ENCODE data around the gene TMEM123. TPM values are rescaled to one million over a fixed set of nuclear protein-coding genes. Genes with fewer than 3 reads are reported as not detected.

TMEM123 gene
- total RNA-seq, 1 donor from 2014 or later: 156 TPM

DNA sequence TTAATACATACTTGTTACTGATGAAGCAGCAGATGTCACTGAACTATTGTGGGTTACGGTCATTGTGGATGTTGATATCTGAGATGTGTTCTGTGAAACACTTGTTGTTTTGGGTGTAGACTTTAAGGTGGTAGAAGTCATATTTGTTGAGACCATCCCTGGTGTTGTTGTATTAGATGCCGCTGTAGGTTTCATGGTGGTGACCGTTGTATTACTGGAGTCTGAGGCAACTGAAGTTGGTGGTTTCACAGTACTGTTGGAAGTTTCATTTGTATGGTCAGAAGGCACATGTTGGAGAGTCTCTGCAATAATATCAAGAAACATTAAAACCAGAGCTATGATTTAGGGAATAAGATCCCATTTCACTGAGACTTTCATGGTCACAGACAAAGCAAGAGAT lies 50.7 kb downstream of the TMEM123 start:
- no peak for DNase-seq (ENCODE audit: extremely low spot score in 2 of 2)
- Histone ChIP-seq H3K4me1 (peaks cover 8% of the 10 kb centered on the region), H3K36me3 (peaks cover 3 to 41% of the 10 kb centered on the region in 2 donors), H3K27me3 (no peaks in the 10 kb centered on the region), H3K9me3 (no peaks in the 10 kb centered on the region), H3K27ac (no peak overlapping the region), H3K4me3 (no peak overlapping the region)
- TF ChIP-seq, protein P1, sequence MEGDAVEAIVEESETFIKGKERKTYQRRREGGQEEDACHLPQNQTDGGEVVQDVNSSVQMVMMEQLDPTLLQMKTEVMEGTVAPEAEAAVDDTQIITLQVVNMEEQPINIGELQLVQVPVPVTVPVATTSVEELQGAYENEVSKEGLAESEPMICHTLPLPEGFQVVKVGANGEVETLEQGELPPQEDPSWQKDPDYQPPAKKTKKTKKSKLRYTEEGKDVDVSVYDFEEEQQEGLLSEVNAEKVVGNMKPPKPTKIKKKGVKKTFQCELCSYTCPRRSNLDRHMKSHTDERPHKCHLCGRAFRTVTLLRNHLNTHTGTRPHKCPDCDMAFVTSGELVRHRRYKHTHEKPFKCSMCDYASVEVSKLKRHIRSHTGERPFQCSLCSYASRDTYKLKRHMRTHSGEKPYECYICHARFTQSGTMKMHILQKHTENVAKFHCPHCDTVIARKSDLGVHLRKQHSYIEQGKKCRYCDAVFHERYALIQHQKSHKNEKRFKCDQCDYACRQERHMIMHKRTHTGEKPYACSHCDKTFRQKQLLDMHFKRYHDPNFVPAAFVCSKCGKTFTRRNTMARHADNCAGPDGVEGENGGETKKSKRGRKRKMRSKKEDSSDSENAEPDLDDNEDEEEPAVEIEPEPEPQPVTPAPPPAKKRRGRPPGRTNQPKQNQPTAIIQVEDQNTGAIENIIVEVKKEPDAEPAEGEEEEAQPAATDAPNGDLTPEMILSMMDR (IDR thresholded peaks at IDR 0.05): no peak
- TF ChIP-seq POLR2AphosphoS5 (IDR thresholded peaks at IDR 0.05; ENCODE audit: insufficient read depth in 1 of 2, low read depth in 1 of 2) (no peak), POLR2A (IDR thresholded peaks at IDR 0.05) (no peak)
- intact Hi-C loops (cut with DNase I): loop anchor here (5.0 kb wide), 1 partner anchor 335 kb away; no protein-coding TSS in a partner anchor

DNA sequence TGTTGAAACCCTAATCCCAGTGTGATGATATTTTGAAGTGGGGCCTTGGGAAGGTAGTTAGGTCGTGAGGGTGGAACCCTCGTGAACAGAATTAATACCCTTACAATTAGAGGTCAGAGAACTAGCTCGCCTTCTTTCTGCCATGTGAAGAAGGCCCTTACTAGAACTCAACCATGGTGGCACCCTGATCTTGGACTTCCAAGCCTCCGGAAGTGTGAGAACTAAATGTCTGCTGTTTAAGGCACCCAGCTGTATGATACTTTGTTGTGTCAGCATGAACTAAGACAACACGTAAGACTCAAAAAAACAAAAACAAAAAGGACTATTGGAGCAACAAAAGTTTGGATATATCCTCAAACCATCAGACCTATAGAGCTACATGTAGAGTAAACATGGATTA lies 52.0 kb downstream of the TMEM123 start:
- Histone ChIP-seq H3K27ac (no peak overlapping the region), H3K4me1 (no peaks in the 10 kb centered on the region), H3K4me3 (no peak overlapping the region), H3K27me3 (no peaks in the 10 kb centered on the region), H3K36me3 (peaks cover 3 to 41% of the 10 kb centered on the region in 2 donors), H3K9me3 (no peaks in the 10 kb centered on the region)
- no peak for DNase-seq (ENCODE audit: extremely low spot score in 2 of 2)
- intact Hi-C loops (cut with DNase I): loop anchor here (5.0 kb wide), 1 partner anchor 337 kb away; no protein-coding TSS in a partner anchor
- no peak for TF ChIP-seq POLR2A (IDR thresholded peaks at IDR 0.05)
- TF ChIP-seq POLR2AphosphoS5 (IDR thresholded peaks at IDR 0.05; ENCODE audit: insufficient read depth in 1 of 2, low read depth in 1 of 2): no peak
- TF ChIP-seq, protein P1 (IDR thresholded peaks at IDR 0.05): no peak

DNA sequence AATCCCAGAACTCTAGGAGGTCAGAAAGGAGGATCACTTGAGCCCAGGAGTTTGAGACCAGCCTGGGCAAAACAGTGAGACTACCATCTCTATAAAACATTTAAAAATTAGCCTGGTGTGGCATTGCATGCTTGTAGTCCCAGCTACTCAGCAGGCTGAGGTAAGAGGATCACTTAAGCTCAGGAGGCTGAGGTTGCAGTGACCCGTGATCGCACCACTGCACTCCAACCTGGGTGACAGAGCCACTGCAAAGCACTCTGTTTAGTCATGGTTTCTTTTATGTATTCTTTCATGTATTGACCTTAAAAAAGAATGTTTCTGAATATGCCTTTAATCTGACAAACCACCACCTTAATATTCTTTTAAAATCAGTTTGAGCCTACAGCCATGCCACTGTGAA lies 53.4 kb downstream of the TMEM123 start:
- H3K27me3 ChIP-seq: no peaks in the 10 kb centered on the region

DNA sequence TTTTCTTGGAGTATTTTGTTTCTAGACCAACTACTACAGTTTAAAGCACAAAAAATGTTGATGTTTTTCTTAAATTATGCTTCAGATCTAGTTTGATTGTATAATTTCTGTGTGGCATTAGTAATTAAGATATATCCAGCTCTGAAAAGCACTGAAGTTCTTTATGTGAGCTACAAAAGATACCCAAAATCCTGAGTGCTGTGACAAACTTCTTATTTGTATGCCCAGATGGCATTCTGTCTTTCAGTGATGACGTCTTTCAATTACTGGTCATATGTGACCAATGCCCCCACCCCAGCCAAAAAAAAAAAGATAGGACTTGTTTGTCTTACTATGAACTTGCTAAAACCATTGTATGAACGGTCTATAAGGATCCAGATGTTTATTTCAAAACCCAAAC lies 54.3 kb downstream of the TMEM123 start:
- no peak for DNase-seq (ENCODE audit: extremely low spot score in 2 of 2)
- H3K9me3 ChIP-seq: no peaks in the 10 kb centered on the region
- no peaks in the 10 kb centered on the region for H3K4me1 ChIP-seq
- peaks cover 3 to 49% of the 10 kb centered on the region in 2 donors for H3K36me3 ChIP-seq
- TF ChIP-seq POLR2AphosphoS5 (IDR thresholded peaks at IDR 0.05; ENCODE audit: insufficient read depth in 1 of 2, low read depth in 1 of 2) (no peak), POLR2A (IDR thresholded peaks at IDR 0.05) (no peak)
- TF ChIP-seq, protein P1 (IDR thresholded peaks at IDR 0.05): no peak
- H3K27me3 ChIP-seq: no peaks in the 10 kb centered on the region
- H3K27ac ChIP-seq: no peak overlapping the region
- intact Hi-C loops (cut with DNase I): no loop called here
- H3K4me3 ChIP-seq: no peak overlapping the region

More for the DNA sequence above, 53.4 kb downstream of the TMEM123 start:
- Histone ChIP-seq H3K4me3 (no peak overlapping the region), H3K36me3 (peaks cover 3 to 49% of the 10 kb centered on the region in 2 donors), H3K4me1 (no peaks in the 10 kb centered on the region), H3K27ac (no peak overlapping the region), H3K9me3 (no peaks in the 10 kb centered on the region)
- intact Hi-C loops (cut with DNase I): no loop called here
- no peak for TF ChIP-seq POLR2AphosphoS5 (IDR thresholded peaks at IDR 0.05; ENCODE audit: insufficient read depth in 1 of 2, low read depth in 1 of 2)
- TF ChIP-seq POLR2A (IDR thresholded peaks at IDR 0.05): no peak
- TF ChIP-seq, protein P1 (IDR thresholded peaks at IDR 0.05): no peak
- no peak for DNase-seq (ENCODE audit: extremely low spot score in 2 of 2)

DNA sequence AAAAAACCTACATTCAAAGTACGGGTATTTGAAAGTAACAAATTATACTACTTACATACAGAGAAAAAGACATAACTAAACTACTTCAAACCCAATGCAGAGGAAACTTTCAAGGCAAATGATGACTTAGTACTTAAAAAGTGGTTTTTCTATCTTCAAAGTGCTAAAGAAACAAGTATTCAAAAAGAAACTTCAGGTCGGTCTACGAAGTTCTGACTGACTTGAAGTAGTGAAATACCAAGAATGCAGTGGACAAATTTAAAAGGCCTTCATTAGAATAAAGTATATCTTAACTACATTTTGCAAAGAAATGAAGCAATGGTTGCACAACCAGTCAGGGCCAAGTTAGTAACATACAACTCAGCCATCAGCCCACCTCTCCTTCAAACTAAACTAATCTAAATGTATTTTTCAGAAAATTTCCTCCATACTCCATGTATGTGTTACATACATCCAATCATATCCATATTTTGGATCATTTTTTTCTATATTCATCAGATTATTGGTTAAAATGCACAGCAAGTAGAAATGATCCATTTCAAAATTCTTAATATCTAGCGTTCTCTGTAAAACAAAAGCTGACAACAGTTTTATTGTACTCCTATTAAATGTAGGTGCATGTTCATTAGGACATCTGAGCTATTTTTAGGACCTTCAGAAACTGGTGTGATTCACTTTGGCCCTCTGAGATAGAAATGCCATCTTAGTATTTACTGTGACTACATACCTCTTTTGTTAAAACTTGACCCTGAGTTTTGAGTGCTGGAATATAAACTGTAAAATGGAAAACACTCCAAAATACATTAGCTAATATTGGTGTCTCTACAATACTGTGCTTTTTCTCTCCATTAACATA lies 55.6 kb downstream of the TMEM123 start:
- intact Hi-C loops (cut with DNase I): no loop called here
- H3K36me3 ChIP-seq: peaks cover 3 to 38% of the 10 kb centered on the region in 2 donors
- H3K4me3 ChIP-seq: no peak overlapping the region
- no peaks in the 10 kb centered on the region for H3K4me1 ChIP-seq
- TF ChIP-seq POLR2AphosphoS5 (IDR thresholded peaks at IDR 0.05; ENCODE audit: insufficient read depth in 1 of 2, low read depth in 1 of 2) (no peak), POLR2A (IDR thresholded peaks at IDR 0.05) (no peak)
- TF ChIP-seq, protein P1 (IDR thresholded peaks at IDR 0.05): no peak
- DNase-seq (ENCODE audit: extremely low spot score in 2 of 2): no peak
- H3K27me3 ChIP-seq: no peaks in the 10 kb centered on the region
- H3K9me3 ChIP-seq: no peaks in the 10 kb centered on the region
- H3K27ac ChIP-seq: no peak overlapping the region
